Measurements from ENCODE around the gene EIF3C.
"Not testable (repeated sequence)": the region's sequence is repeated elsewhere in the genome, so short reads cannot be mapped to it uniquely, and the experiment has no call there.

EIF3C gene

DNA sequence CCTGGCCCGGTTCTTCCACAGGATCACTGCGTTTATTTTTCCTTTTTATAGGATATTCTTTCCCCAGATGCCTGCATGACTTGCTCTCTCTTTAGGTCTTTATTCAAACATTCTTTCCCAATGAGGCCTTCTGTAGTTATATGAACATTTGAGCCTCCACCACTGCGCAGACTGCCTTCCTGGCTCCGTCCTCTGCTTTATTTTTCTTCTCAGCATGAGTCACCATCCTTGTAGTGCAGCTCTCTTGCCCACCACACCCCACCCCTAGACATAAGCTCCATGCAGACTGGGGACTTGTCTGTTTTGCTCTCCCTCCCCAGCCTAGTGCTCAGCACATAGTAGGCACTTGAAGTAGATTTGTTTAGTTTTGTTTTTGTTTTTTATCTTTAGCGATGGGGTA is 20.0 kb downstream of the EIF3C start:
- not testable (repeated sequence) for DNase-seq; H3K27ac Mint-ChIP-seq; H3K4me3 Mint-ChIP-seq; H3K36me3 Mint-ChIP-seq; H3K4me1 Mint-ChIP-seq; H3K27me3 Mint-ChIP-seq; H3K9me3 Mint-ChIP-seq; ATAC-seq (replicated peaks)

- H3K27me3 Mint-ChIP-seq; ATAC-seq (replicated peaks); H3K36me3 Mint-ChIP-seq: not testable (repeated sequence)
These were observed 21.3 kb downstream of the EIF3C start for GRCh38 chr16:28732455-28733124.

GRCh38 chr16:28739787-28740186 is 28.5 kb downstream of the EIF3C start:
- H3K4me3 Mint-ChIP-seq, DNase-seq, H3K36me3 Mint-ChIP-seq, H3K27me3 Mint-ChIP-seq, H3K4me1 Mint-ChIP-seq, H3K27ac Mint-ChIP-seq, H3K9me3 Mint-ChIP-seq: not testable (repeated sequence)
- ATAC-seq (replicated peaks): peak; percentile 31 to 69

More at GRCh38 chr16:28732455-28733124, 21.3 kb downstream of the EIF3C start:
- H3K4me3 Mint-ChIP-seq, H3K27ac Mint-ChIP-seq, H3K4me1 Mint-ChIP-seq, H3K9me3 Mint-ChIP-seq, DNase-seq: not testable (repeated sequence)

DNA sequence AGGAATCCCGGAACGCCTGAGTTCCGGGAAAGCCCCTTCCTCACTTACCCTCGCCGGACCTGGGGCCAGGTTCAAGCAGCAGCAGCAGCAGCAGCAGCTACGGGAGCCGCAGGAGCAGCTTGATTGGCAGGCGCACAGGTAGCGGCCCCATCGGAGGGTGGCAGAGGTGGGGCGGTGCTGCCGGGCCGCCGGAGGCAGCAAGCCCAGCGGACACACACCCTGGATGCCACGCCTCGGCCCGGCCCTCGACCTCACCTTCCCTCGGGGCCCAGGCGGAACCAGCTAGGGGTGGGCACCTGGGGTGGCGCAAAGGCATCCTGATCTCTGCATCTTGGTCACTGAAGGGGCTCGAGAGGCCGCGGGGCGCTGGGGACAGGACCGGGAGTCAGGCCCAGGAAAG is 29.4 kb downstream of the EIF3C start:
- peak in 1 of 2 donors; percentile 38 for ATAC-seq (replicated peaks)
- H3K27me3 Mint-ChIP-seq, DNase-seq, H3K4me3 Mint-ChIP-seq, H3K9me3 Mint-ChIP-seq, H3K4me1 Mint-ChIP-seq, H3K36me3 Mint-ChIP-seq, H3K27ac Mint-ChIP-seq: not testable (repeated sequence)

DNA sequence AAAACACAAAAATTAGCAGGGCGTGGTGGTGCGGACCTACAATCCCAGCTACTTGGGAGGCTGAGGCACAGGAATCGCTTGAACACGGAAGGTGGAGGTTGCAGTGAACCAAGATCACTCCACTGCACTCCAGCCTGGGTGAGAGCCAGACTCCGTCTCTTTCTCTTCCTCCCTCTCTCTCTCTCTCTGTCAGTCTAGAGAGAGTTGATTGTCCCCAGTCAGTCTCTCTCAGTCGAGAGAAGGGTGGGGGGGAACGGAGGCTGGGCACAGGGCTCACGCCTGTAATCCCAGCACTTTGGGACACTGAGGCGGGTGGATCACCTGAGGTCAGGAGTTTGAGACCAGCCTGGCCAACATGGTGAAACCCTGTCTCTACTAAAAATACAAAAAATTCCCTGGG is 30.0 kb downstream of the EIF3C start:
- H3K27me3 Mint-ChIP-seq, H3K4me1 Mint-ChIP-seq, DNase-seq, H3K27ac Mint-ChIP-seq, H3K36me3 Mint-ChIP-seq, H3K4me3 Mint-ChIP-seq, H3K9me3 Mint-ChIP-seq: not testable (repeated sequence)
- peak in 1 of 2 donors; percentile 22 for ATAC-seq (replicated peaks)

- not testable (repeated sequence) for ATAC-seq (replicated peaks); H3K27me3 Mint-ChIP-seq; H3K36me3 Mint-ChIP-seq; H3K4me3 Mint-ChIP-seq; H3K27ac Mint-ChIP-seq; H3K9me3 Mint-ChIP-seq; H3K4me1 Mint-ChIP-seq; DNase-seq
These were observed 35.5 kb downstream of the EIF3C start for GRCh38 chr16:28746618-28747350.

GRCh38 chr16:28749997-28750465 is 38.8 kb downstream of the EIF3C start:
- peak; percentile 51 for DNase-seq
- H3K27me3 Mint-ChIP-seq, H3K36me3 Mint-ChIP-seq, H3K9me3 Mint-ChIP-seq, H3K4me1 Mint-ChIP-seq: not testable (repeated sequence)
- ATAC-seq (replicated peaks): peak; percentile 96 to 97
- H3K27ac Mint-ChIP-seq: peak overlapping the region; percentile 79
- peak overlapping the region; percentile 82 to 85 for H3K4me3 Mint-ChIP-seq

- ATAC-seq (replicated peaks): peak in 1 of 2 donors; percentile 38
- not testable (repeated sequence) for H3K9me3 Mint-ChIP-seq, H3K36me3 Mint-ChIP-seq, DNase-seq, H3K4me1 Mint-ChIP-seq, H3K27me3 Mint-ChIP-seq, H3K4me3 Mint-ChIP-seq, H3K27ac Mint-ChIP-seq
These were observed 39.3 kb downstream of the EIF3C start for GRCh38 chr16:28750469-28751067.

DNA sequence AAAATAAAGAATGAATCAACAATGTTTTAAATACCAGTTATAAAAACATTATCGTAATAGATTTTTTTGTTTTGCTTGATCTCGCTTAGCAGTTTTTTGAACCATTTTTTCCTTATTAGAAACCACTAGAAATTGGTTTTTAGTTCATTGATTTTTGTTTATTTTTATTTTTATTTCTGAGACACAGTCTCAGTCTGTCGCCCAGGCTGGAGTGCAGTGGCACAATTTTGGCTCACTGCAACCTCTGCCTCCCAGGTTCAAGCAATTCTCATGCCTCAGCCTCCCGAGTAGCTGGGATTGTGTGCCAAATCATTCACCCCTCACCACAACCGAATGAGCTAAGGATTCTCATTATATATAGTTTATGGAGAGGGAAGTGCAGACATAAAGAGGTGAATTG is 40.2 kb downstream of the EIF3C start, which contains the start of gene NPIPB9:
Gene NPIPB9, plus strand, starts transcription at position 301 of the 400 bp plus-strand sequence.
- not testable (repeated sequence) for H3K4me3 Mint-ChIP-seq; H3K4me1 Mint-ChIP-seq; H3K27me3 Mint-ChIP-seq; H3K9me3 Mint-ChIP-seq; ATAC-seq (replicated peaks); DNase-seq; H3K27ac Mint-ChIP-seq; H3K36me3 Mint-ChIP-seq

GRCh38 chr16:28781697-28782096 is 70.4 kb downstream of the EIF3C start:
- H3K4me1 Mint-ChIP-seq; H3K9me3 Mint-ChIP-seq; H3K4me3 Mint-ChIP-seq; ATAC-seq (replicated peaks); H3K27me3 Mint-ChIP-seq; H3K36me3 Mint-ChIP-seq; H3K27ac Mint-ChIP-seq; DNase-seq: not testable (repeated sequence)

GRCh38 chr16:28782357-28782756 is 71.1 kb downstream of the EIF3C start:
- not testable (repeated sequence) for H3K36me3 Mint-ChIP-seq; H3K27me3 Mint-ChIP-seq; H3K9me3 Mint-ChIP-seq; DNase-seq; H3K4me1 Mint-ChIP-seq; ATAC-seq (replicated peaks); H3K27ac Mint-ChIP-seq; H3K4me3 Mint-ChIP-seq

Measured in stimulated activated naive B cell treated with anti-CD40 and anti-IgM and Interleukin-4, amounts not matched to agents 10 μg/mL and 1 μg/mL and 100 μg/mL, for 72 hours (primary cell).